GM19023 (cell line): Measurements from ENCODE around the gene PCF11.
A peak's percentile ranks its signal among the peaks of the same experiment; 100 is the strongest.

Source experiments
- ATAC-seq: cut with Tn5 transposase; IDR thresholded peaks from one replicate; pipeline ENCODE4 v1.9.1; 2021; ENCODE audit warnings: mild to moderate bottlenecking, moderate library complexity; ENCODE audit not compliant: unreplicated experiment

The PCF11 gene

GRCh38 chr11:83153764-83154163 lies 3.2 kb upstream of the PCF11 start:
- no peak for ATAC-seq

- ATAC-seq, result peak; percentile 94
Measured at GRCh38 chr11:83156144-83156995, 561 bp upstream of the PCF11 start.

GRCh38 chr11:83157594-83158356 lies 844 bp downstream of the PCF11 start:
- no peak for ATAC-seq

- ATAC-seq, result no peak
Measured at GRCh38 chr11:83158357-83158786, 1.4 kb downstream of the PCF11 start.

- ATAC-seq, result no peak
Measured at GRCh38 chr11:83158965-83159901, 2.3 kb downstream of the PCF11 start.

GRCh38 chr11:83159902-83160865 lies 3.3 kb downstream of the PCF11 start:
- ATAC-seq, result no peak

- no peak for ATAC-seq
Measured at GRCh38 chr11:83161610-83162199, 4.8 kb downstream of the PCF11 start.

- no peak for ATAC-seq
Measured at GRCh38 chr11:83162377-83162776, 5.4 kb downstream of the PCF11 start.

GRCh38 chr11:83166193-83166866 lies 9.4 kb downstream of the PCF11 start:
- no peak for ATAC-seq

GRCh38 chr11:83168756-83169155 lies 11.8 kb downstream of the PCF11 start:
- ATAC-seq, result no peak

- ATAC-seq, result no peak
Measured at GRCh38 chr11:83170865-83171264, 13.9 kb downstream of the PCF11 start.

GRCh38 chr11:83172551-83172950 lies 15.6 kb downstream of the PCF11 start:
- no peak for ATAC-seq

- no peak for ATAC-seq
Measured at GRCh38 chr11:83174008-83174407, 17.1 kb downstream of the PCF11 start.

GRCh38 chr11:83175815-83176214 lies 18.9 kb downstream of the PCF11 start:
- no peak for ATAC-seq

- no peak for ATAC-seq
Measured at GRCh38 chr11:83181815-83182214, 24.9 kb downstream of the PCF11 start.

GRCh38 chr11:83185767-83186166 lies 28.8 kb downstream of the PCF11 start:
- no peak for ATAC-seq

- ATAC-seq, result no peak
Measured at GRCh38 chr11:83187465-83187864, 30.5 kb downstream of the PCF11 start.

- ATAC-seq, result no peak
Measured at GRCh38 chr11:83191491-83191890, 34.6 kb downstream of the PCF11 start.

- no peak for ATAC-seq
Measured at GRCh38 chr11:83191986-83192385, 35.1 kb downstream of the PCF11 start.
